WTC11 (cell line): ENCODE data around the gene MRLN. TPM values are rescaled to one million over a fixed set of nuclear protein-coding genes. Genes with fewer than 3 reads are reported as not detected.

Experiments used
- ATAC-seq: fragments of 200-7000 bp; cut with Tn5 transposase; 2 replicates; pipeline ENCODE4 v1.10.0; 2021; ENCODE audit warnings: mild to moderate bottlenecking, moderate library complexity
- CTCF ChIA-PET: fragments of 300-600 bp; sonication (Branson Sonifier 250); formaldehyde crosslinking; loops from one replicate; lab custom pipeline; 2021; ENCODE audit warnings: antibody characterized with exemption; lab: Charles Lee
- POLR2A ChIA-PET: fragments of 350-600 bp; sonication (Branson Sonifier 250); formaldehyde crosslinking; loops from one replicate; lab custom pipeline; 2021; ENCODE audit warnings: antibody characterized with exemption; lab: Charles Lee
- DNase-seq: peaks from one replicate; pipeline ENCODE4 v3.0.0; 2021; ENCODE audit warnings: low spot score
- H3K27ac Mint-ChIP-seq: 2 replicates; pipeline ENCODE4 v1.8.0; 2021; ENCODE audit warnings: mixed read lengths
- H3K27me3 Mint-ChIP-seq: 2 replicates; pipeline ENCODE4 v1.8.0; 2021; ENCODE audit warnings: low read depth, mild to moderate bottlenecking, moderate library complexity, mixed read lengths
- H3K36me3 Mint-ChIP-seq: 2 replicates; pipeline ENCODE4 v1.8.0; 2021; ENCODE audit warnings: mixed read lengths
- H3K4me1 Mint-ChIP-seq: 2 replicates; pipeline ENCODE4 v1.8.0; 2022; ENCODE audit warnings: mixed read lengths
- H3K4me3 Mint-ChIP-seq: 2 replicates; pipeline ENCODE4 v1.8.0; 2021; ENCODE audit warnings: mild to moderate bottlenecking, moderate library complexity, mixed read lengths
- H3K9me3 Mint-ChIP-seq: 2 replicates; pipeline ENCODE4 v1.8.0; 2021; ENCODE audit warnings: mixed read lengths
- AR ChIP-seq: fragments of 250-450 bp; sonication (Bioruptor Pico); IDR thresholded peaks from 2 replicates; pipeline ENCODE4 v1.9.0; 2021; ENCODE audit warnings: mild to moderate bottlenecking
- CREM ChIP-seq: sonication (generic); formaldehyde crosslinking; IDR thresholded peaks from 2 replicates; pipeline ENCODE4 v1.8.1; 2022; ENCODE audit warnings: mild to moderate bottlenecking, missing genetic modification reagents, moderate library complexity
- E2F1 ChIP-seq: sonication (generic); formaldehyde crosslinking; IDR thresholded peaks from 2 replicates; pipeline ENCODE4 v1.8.0; 2022; ENCODE audit warnings: mild to moderate bottlenecking, missing genetic modification reagents
- E2F4 ChIP-seq: sonication (generic); formaldehyde crosslinking; IDR thresholded peaks from 2 replicates; pipeline ENCODE4 v1.8.1; 2022; ENCODE audit warnings: low read depth, mild to moderate bottlenecking, moderate library complexity, missing genetic modification reagents, borderline replicate concordance
- ESRRA ChIP-seq: sonication (generic); formaldehyde crosslinking; IDR thresholded peaks from 2 replicates; pipeline ENCODE4 v1.8.1; 2022; ENCODE audit warnings: mild to moderate bottlenecking, missing genetic modification reagents, borderline replicate concordance
- ETV6 ChIP-seq: sonication (generic); formaldehyde crosslinking; IDR thresholded peaks from 2 replicates; pipeline ENCODE4 v1.8.1; 2022; ENCODE audit warnings: mild to moderate bottlenecking, missing genetic modification reagents
- FOXK1 ChIP-seq: sonication (generic); formaldehyde crosslinking; IDR thresholded peaks from 2 replicates; pipeline ENCODE4 v1.8.0; 2022; ENCODE audit warnings: mild to moderate bottlenecking, moderate library complexity, missing genetic modification reagents
- GTF2I ChIP-seq: fragments of 250-450 bp; sonication (Bioruptor Pico); conservative IDR thresholded peaks from 2 replicates; pipeline ENCODE4 v1.4.0; 2021; ENCODE audit warnings: mild to moderate bottlenecking
- IRF1 ChIP-seq: sonication (generic); formaldehyde crosslinking; IDR thresholded peaks from 2 replicates; pipeline ENCODE4 v1.8.0; 2023; ENCODE audit warnings: missing genetic modification reagents
- MYBL2 ChIP-seq: sonication (generic); formaldehyde crosslinking; IDR thresholded peaks from 2 replicates; pipeline ENCODE4 v1.8.1; 2023; ENCODE audit warnings: mild to moderate bottlenecking, moderate library complexity, missing genetic modification reagents
- NFYB ChIP-seq: sonication (generic); formaldehyde crosslinking; conservative IDR thresholded peaks from 2 replicates; pipeline ENCODE4 v1.8.0; 2022; ENCODE audit warnings: low read depth, missing genetic modification reagents
- SMAD4 ChIP-seq: sonication (generic); formaldehyde crosslinking; IDR thresholded peaks from 2 replicates; pipeline ENCODE4 v1.8.0; 2022; ENCODE audit warnings: mild to moderate bottlenecking, missing genetic modification reagents
- TCF7 ChIP-seq: sonication (generic); formaldehyde crosslinking; IDR thresholded peaks from 2 replicates; pipeline ENCODE4 v1.8.0; 2022; ENCODE audit warnings: mild to moderate bottlenecking, low read depth, missing genetic modification reagents, moderate library complexity
- TP53 ChIP-seq: sonication (generic); formaldehyde crosslinking; IDR thresholded peaks from 2 replicates; pipeline ENCODE4 v1.8.1; 2023; ENCODE audit warnings: mild to moderate bottlenecking, missing genetic modification reagents
- ZNF121 ChIP-seq: sonication (generic); formaldehyde crosslinking; IDR thresholded peaks from 2 replicates; pipeline ENCODE4 v1.8.0; 2023; ENCODE audit warnings: missing genetic modification reagents
- ZNF317 ChIP-seq: sonication (generic); formaldehyde crosslinking; IDR thresholded peaks from 2 replicates; pipeline ENCODE4 v1.8.1; 2023; ENCODE audit warnings: low read depth, mild to moderate bottlenecking, moderate library complexity, missing genetic modification reagents, borderline replicate concordance
- ZNF423 ChIP-seq: fragments of 250-450 bp; sonication (Bioruptor Pico); IDR thresholded peaks from 2 replicates; pipeline ENCODE4 v2.1.2; 2022; ENCODE audit warnings: mild to moderate bottlenecking, moderate library complexity
- total RNA-seq: library from RNA; stranded (reverse); gene quantifications from 3 replicates; pipeline ENCODE4 v1.2.3, GENCODE V29; 2021
- TF ChIP-seq, protein P1 (sequence below): sonication (generic); formaldehyde crosslinking; IDR thresholded peaks from 2 replicates; pipeline ENCODE4 v1.8.1; 2023; ENCODE audit warnings: mild to moderate bottlenecking, missing genetic modification reagents
- TF ChIP-seq, protein P2 (sequence below): sonication (generic); formaldehyde crosslinking; IDR thresholded peaks from 2 replicates; pipeline ENCODE4 v1.8.1; 2022; ENCODE audit warnings: mild to moderate bottlenecking, moderate library complexity, missing genetic modification reagents
- TF ChIP-seq, protein P3 (sequence below): sonication (generic); formaldehyde crosslinking; IDR thresholded peaks from 2 replicates; pipeline ENCODE4 v1.8.1; 2022; ENCODE audit warnings: missing genetic modification reagents, borderline replicate concordance
- TF ChIP-seq, protein P4 (sequence below): fragments of 250-450 bp; sonication (Bioruptor Pico); IDR thresholded peaks from 2 replicates; pipeline ENCODE4 v1.9.0; 2021; ENCODE audit warnings: mild to moderate bottlenecking

The MRLN gene
- total RNA-seq, 1 experiment from 2014 or later = not detected

- TF ChIP-seq, protein P1, sequence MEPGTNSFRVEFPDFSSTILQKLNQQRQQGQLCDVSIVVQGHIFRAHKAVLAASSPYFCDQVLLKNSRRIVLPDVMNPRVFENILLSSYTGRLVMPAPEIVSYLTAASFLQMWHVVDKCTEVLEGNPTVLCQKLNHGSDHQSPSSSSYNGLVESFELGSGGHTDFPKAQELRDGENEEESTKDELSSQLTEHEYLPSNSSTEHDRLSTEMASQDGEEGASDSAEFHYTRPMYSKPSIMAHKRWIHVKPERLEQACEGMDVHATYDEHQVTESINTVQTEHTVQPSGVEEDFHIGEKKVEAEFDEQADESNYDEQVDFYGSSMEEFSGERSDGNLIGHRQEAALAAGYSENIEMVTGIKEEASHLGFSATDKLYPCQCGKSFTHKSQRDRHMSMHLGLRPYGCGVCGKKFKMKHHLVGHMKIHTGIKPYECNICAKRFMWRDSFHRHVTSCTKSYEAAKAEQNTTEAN (CRISPR knock-in tag) = no peak
- TF ChIP-seq ETV6 (CRISPR knock-in tag) = no peak
- no peak for TF ChIP-seq FOXK1 (CRISPR knock-in tag)
- TF ChIP-seq, protein P2, sequence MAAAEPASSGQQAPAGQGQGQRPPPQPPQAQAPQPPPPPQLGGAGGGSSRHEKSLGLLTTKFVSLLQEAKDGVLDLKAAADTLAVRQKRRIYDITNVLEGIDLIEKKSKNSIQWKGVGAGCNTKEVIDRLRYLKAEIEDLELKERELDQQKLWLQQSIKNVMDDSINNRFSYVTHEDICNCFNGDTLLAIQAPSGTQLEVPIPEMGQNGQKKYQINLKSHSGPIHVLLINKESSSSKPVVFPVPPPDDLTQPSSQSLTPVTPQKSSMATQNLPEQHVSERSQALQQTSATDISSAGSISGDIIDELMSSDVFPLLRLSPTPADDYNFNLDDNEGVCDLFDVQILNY (CRISPR knock-in tag) = no peak
These were observed 58.3 kb downstream of the MRLN start (continued) for GRCh38 chr10:59694936-59695335.

DNA sequence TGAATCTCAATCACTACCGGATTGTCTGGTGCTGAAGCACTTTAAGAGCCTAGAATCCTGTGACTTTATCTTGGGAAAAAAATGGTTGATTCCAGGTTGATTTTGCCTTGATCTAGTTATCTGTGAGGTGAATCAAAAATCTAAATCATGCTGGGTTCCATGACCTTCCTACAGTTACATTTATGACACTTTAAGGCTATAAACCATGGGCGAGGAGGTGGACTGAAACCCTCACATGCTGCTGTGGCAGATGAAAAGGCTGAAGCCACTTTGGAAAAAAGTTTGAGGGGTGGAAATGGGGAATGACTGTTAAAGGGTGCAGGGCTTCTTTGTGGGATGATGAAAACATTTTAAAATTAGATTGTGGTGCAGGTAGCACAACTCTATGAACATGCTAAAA, 61.1 kb downstream of the MRLN start:
- H3K36me3 Mint-ChIP-seq = peaks cover 6% of the 10 kb centered on the region
- DNase-seq (no peak), ATAC-seq (no peak)
- POLR2A ChIA-PET = no interaction called here
- H3K27me3 Mint-ChIP-seq = no peaks in the 10 kb centered on the region
- no peak overlapping the region for H3K27ac Mint-ChIP-seq
- H3K4me1 Mint-ChIP-seq = peaks cover 4% of the 10 kb centered on the region
- CTCF ChIA-PET = no interaction called here
- peaks cover 12% of the 10 kb centered on the region for H3K9me3 Mint-ChIP-seq
- no peak for TF ChIP-seq ZNF317 (CRISPR knock-in tag)
- TF ChIP-seq CREM (CRISPR knock-in tag) = no peak
- TF ChIP-seq ZNF423 (CRISPR knock-in tag) = no peak
- TF ChIP-seq, all 79 proteins: peak for 0
- H3K4me3 Mint-ChIP-seq = no peak overlapping the region

DNA sequence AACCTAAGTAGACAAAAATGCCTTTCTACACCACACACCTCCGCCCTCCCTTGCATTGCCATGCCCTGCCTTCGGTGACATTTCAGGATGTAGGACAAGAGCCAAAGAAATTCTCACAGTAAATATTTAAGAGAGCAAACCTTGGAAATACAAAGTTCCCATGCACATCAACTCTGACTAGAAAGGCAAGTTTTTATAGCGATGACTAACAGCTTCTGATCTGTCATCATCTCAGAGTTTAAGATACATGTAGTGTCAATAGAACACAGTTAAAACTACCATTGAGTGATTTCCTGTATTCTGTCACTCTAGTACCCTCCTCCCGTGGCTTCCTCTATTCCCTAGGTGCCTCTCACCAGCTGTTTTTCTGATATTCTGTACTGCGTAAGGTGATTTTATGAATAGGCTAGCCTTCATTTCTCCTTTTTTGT, 64.3 kb downstream of the MRLN start:
- 0 out of 2 replicates have a peak, but pooled peaks cover 5% of the 10 kb centered on the region for H3K9me3 Mint-ChIP-seq
- CTCF ChIA-PET = no interaction called here
- no peaks in the 10 kb centered on the region for H3K27me3 Mint-ChIP-seq
- TF ChIP-seq, protein P3, sequence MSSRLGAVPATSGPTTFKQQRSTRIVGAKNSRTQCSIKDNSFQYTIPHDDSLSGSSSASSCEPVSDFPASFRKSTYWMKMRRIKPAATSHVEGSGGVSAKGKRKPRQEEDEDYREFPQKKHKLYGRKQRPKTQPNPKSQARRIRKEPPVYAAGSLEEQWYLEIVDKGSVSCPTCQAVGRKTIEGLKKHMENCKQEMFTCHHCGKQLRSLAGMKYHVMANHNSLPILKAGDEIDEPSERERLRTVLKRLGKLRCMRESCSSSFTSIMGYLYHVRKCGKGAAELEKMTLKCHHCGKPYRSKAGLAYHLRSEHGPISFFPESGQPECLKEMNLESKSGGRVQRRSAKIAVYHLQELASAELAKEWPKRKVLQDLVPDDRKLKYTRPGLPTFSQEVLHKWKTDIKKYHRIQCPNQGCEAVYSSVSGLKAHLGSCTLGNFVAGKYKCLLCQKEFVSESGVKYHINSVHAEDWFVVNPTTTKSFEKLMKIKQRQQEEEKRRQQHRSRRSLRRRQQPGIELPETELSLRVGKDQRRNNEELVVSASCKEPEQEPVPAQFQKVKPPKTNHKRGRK (CRISPR knock-in tag) = no peak
- TF ChIP-seq GTF2I (CRISPR knock-in tag) = no peak
- no peak for TF ChIP-seq ESRRA (CRISPR knock-in tag)
- no peak for TF ChIP-seq FOXK1 (CRISPR knock-in tag)
- no peak for TF ChIP-seq SMAD4 (CRISPR knock-in tag)
- TF ChIP-seq, protein P4, sequence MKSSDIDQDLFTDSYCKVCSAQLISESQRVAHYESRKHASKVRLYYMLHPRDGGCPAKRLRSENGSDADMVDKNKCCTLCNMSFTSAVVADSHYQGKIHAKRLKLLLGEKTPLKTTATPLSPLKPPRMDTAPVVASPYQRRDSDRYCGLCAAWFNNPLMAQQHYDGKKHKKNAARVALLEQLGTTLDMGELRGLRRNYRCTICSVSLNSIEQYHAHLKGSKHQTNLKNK = no peak
- TF ChIP-seq, all 79 proteins: peak for 0
- no peaks in the 10 kb centered on the region for H3K36me3 Mint-ChIP-seq
- POLR2A ChIA-PET = no interaction called here
- no peak overlapping the region for H3K27ac Mint-ChIP-seq
- DNase-seq (no peak), ATAC-seq (no peak)
- peaks cover 4% of the 10 kb centered on the region for H3K4me1 Mint-ChIP-seq
- H3K4me3 Mint-ChIP-seq = no peak overlapping the region

- no peaks in the 10 kb centered on the region for H3K27me3 Mint-ChIP-seq
- no peak for ATAC-seq
- no peak for TF ChIP-seq AR (CRISPR knock-in tag)
- no peak for TF ChIP-seq ZNF121 (CRISPR knock-in tag)
- no peak for TF ChIP-seq MYBL2 (CRISPR knock-in tag)
- TF ChIP-seq E2F1 (CRISPR knock-in tag) = no peak
- TF ChIP-seq ZNF317 (CRISPR knock-in tag) = no peak
- no peak for TF ChIP-seq IRF1 (CRISPR knock-in tag)
- no peak for TF ChIP-seq E2F4 (CRISPR knock-in tag)
- TF ChIP-seq TCF7 (CRISPR knock-in tag) = no peak
- TF ChIP-seq TP53 (CRISPR knock-in tag) = no peak
- TF ChIP-seq NFYB (CRISPR knock-in tag) = no peak
These were observed 65.6 kb downstream of the MRLN start for GRCh38 chr10:59687657-59688056.

More at GRCh38 chr10:59687657-59688056, 65.6 kb downstream of the MRLN start:
- Mint-ChIP-seq H3K36me3 (no peaks in the 10 kb centered on the region), H3K4me3 (no peak overlapping the region), H3K9me3 (0 out of 2 replicates have a peak, but pooled peaks cover 5% of the 10 kb centered on the region), H3K4me1 (no peaks in the 10 kb centered on the region), H3K27ac (no peak overlapping the region)
- ChIA-PET CTCF (no interaction called here), POLR2A (no interaction called here)
- no peak for DNase-seq
